KMS-11 (cell line): Measurements from ENCODE around the gene MIEF1.

Source experiments
- H2AFZ ChIP-seq: fragments of 200-600 bp; sonication (generic); 2 replicates; pipeline ENCODE4 v1.6.1; 2016; ENCODE audit warnings: antibody characterized with exemption, mixed run types, low read depth
- H3K27ac ChIP-seq: fragments of 200-600 bp; sonication (generic); 2 replicates; pipeline ENCODE4 v1.6.1; 2016; ENCODE audit warnings: mild to moderate bottlenecking, mixed run types
- H3K27me3 ChIP-seq: fragments of 200-600 bp; sonication (generic); 2 replicates; pipeline ENCODE4 v1.6.1; 2017; ENCODE audit warnings: mild to moderate bottlenecking, low read depth, mixed run types, moderate library complexity; ENCODE audit not compliant: insufficient read depth
- H3K36me3 ChIP-seq: fragments of 200-600 bp; sonication (generic); 2 replicates; pipeline ENCODE4 v1.6.1; 2017; ENCODE audit warnings: mild to moderate bottlenecking, mixed run types; ENCODE audit not compliant: insufficient read depth
- H3K4me1 ChIP-seq: fragments of 200-600 bp; sonication (generic); 2 replicates; pipeline ENCODE4 v1.6.1; 2016; ENCODE audit warnings: mild to moderate bottlenecking, low read depth, mixed run types; ENCODE audit not compliant: poor library complexity, severe bottlenecking
- H3K4me2 ChIP-seq: fragments of 200-600 bp; sonication (generic); 2 replicates; pipeline ENCODE4 v1.7.0; 2016; ENCODE audit warnings: mild to moderate bottlenecking, mixed run types
- H3K4me3 ChIP-seq: fragments of 200-600 bp; sonication (generic); IDR thresholded peaks from 2 replicates; pipeline ENCODE4 v1.6.1; 2017; ENCODE audit warnings: low read depth, low read length, mixed read lengths; ENCODE audit not compliant: insufficient read depth
- H3K79me2 ChIP-seq: fragments of 200-600 bp; sonication (generic); 2 replicates; pipeline ENCODE4 v1.6.1; 2016; ENCODE audit warnings: low read depth, mixed run types; ENCODE audit not compliant: insufficient read depth
- H3K9ac ChIP-seq: fragments of 200-600 bp; sonication (generic); 2 replicates; pipeline ENCODE4 v1.6.1; 2016; ENCODE audit warnings: mild to moderate bottlenecking, mixed run types
- H4K20me1 ChIP-seq: fragments of 200-600 bp; sonication (generic); 2 replicates; pipeline ENCODE4 v1.6.1; 2016; ENCODE audit warnings: mild to moderate bottlenecking, mixed run types; ENCODE audit not compliant: insufficient read depth
- CTCF ChIP-seq: fragments of 200-600 bp; sonication (generic); conservative IDR thresholded peaks from 2 replicates; pipeline ENCODE4 v1.6.1; 2017; ENCODE audit warnings: low read depth, mild to moderate bottlenecking, antibody characterized with exemption, low read length, moderate library complexity, mixed read lengths

MIEF1 gene

GRCh38 chr22:39537975-39538374 lies 35.9 kb downstream of the MIEF1 start:
- TF ChIP-seq CTCF = no peak
- no peaks in the 10 kb centered on the region for H3K79me2 ChIP-seq
- H3K9ac ChIP-seq = no peak overlapping the region
- no peaks in the 10 kb centered on the region for H3K4me1 ChIP-seq
- no peaks in the 10 kb centered on the region for H4K20me1 ChIP-seq
- no peak overlapping the region for H3K4me3 ChIP-seq
- no peak overlapping the region for H2AFZ ChIP-seq
- no peak overlapping the region for H3K4me2 ChIP-seq
- H3K36me3 ChIP-seq = no peaks in the 10 kb centered on the region
- peaks cover 30% of the 10 kb centered on the region; the same call in 1 of the 2 replicates for H3K27me3 ChIP-seq
- no peak overlapping the region for H3K27ac ChIP-seq

GRCh38 chr22:39543095-39543494 lies 41.0 kb downstream of the MIEF1 start:
- 0 out of 2 replicates have a peak, but pooled peaks have one; percentile 23 for TF ChIP-seq CTCF
- Histone ChIP-seq H3K27ac (no peak overlapping the region), H3K4me3 (no peak overlapping the region), H2AFZ (no peak overlapping the region), H3K27me3 (peaks cover 72% of the 10 kb centered on the region; the same call in 1 of the 2 replicates), H4K20me1 (no peaks in the 10 kb centered on the region), H3K79me2 (no peaks in the 10 kb centered on the region), H3K36me3 (no peaks in the 10 kb centered on the region), H3K4me2 (no peak overlapping the region), H3K4me1 (no peaks in the 10 kb centered on the region), H3K9ac (no peak overlapping the region)

GRCh38 chr22:39545386-39546365 lies 43.6 kb downstream of the MIEF1 start:
- no peak overlapping the region for H3K9ac ChIP-seq
- no peak overlapping the region for H2AFZ ChIP-seq
- no peaks in the 10 kb centered on the region for H3K79me2 ChIP-seq
- H3K4me3 ChIP-seq = no peak overlapping the region
- no peak overlapping the region for H3K27ac ChIP-seq
- no peaks in the 10 kb centered on the region for H3K36me3 ChIP-seq
- no peak overlapping the region for H3K4me2 ChIP-seq
- peaks cover 84% of the 10 kb centered on the region for H3K27me3 ChIP-seq
- no peaks in the 10 kb centered on the region for H3K4me1 ChIP-seq
- TF ChIP-seq CTCF = no peak
- H4K20me1 ChIP-seq = no peaks in the 10 kb centered on the region

- Histone ChIP-seq H3K79me2 (no peaks in the 10 kb centered on the region), H3K9ac (no peak overlapping the region), H3K27ac (no peak overlapping the region), H3K4me2 (no peak overlapping the region), H3K4me1 (no peaks in the 10 kb centered on the region), H3K36me3 (no peaks in the 10 kb centered on the region), H2AFZ (no peak overlapping the region), H4K20me1 (no peaks in the 10 kb centered on the region), H3K27me3 (peaks cover 91% of the 10 kb centered on the region), H3K4me3 (no peak overlapping the region)
- TF ChIP-seq CTCF = no peak
Measured at GRCh38 chr22:39546889-39547586, 44.9 kb downstream of the MIEF1 start.
